ENCODE measurements around the gene TSPAN18. TPM values are rescaled to one million over a fixed set of nuclear protein-coding genes. Genes with fewer than 3 reads are reported as not detected.

The TSPAN18 gene
- total RNA-seq, 4 donors from 2014 or later, result 0.95 to 4.5 (median 2.3) TPM

DNA sequence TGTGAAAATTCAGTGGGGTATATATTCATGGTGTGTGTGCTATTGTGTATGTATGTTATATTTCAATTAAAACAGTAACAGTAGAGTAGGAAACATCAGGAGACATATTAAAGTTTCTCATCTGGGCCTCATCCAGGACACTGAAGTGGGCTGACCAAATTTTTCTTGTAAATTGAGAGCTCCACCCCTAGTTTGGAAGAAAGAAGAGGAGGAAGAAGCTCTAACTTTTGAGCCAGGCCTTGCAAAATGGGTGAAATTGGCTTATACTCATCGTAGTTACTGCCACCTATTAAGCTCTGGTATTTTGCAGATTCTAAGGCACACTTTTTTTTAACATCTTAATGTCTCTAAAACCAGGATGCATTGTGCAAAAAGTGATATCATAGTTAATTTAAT is 33.7 kb downstream of the TSPAN18 start:
- H3K4me3 ChIP-seq (ENCODE audit: low read depth, poor library complexity, severe bottlenecking), result no peak overlapping the region
- TF ChIP-seq, protein P1, sequence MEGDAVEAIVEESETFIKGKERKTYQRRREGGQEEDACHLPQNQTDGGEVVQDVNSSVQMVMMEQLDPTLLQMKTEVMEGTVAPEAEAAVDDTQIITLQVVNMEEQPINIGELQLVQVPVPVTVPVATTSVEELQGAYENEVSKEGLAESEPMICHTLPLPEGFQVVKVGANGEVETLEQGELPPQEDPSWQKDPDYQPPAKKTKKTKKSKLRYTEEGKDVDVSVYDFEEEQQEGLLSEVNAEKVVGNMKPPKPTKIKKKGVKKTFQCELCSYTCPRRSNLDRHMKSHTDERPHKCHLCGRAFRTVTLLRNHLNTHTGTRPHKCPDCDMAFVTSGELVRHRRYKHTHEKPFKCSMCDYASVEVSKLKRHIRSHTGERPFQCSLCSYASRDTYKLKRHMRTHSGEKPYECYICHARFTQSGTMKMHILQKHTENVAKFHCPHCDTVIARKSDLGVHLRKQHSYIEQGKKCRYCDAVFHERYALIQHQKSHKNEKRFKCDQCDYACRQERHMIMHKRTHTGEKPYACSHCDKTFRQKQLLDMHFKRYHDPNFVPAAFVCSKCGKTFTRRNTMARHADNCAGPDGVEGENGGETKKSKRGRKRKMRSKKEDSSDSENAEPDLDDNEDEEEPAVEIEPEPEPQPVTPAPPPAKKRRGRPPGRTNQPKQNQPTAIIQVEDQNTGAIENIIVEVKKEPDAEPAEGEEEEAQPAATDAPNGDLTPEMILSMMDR (IDR thresholded peaks at IDR 0.05), result no peak
- no peak for TF ChIP-seq POLR2A (IDR thresholded peaks at IDR 0.05)
- intact Hi-C loops (cut with DNase I; ENCODE audit: low total_unique reads), result no loop called here
- DNase-seq (ENCODE audit: low spot score in 2 of 2), result peak in 1 of 2 donors; percentile 23
- 40 to 49% methylated on average over 1 of the region's 1 CpG for WGBS, 2 donors

DNA sequence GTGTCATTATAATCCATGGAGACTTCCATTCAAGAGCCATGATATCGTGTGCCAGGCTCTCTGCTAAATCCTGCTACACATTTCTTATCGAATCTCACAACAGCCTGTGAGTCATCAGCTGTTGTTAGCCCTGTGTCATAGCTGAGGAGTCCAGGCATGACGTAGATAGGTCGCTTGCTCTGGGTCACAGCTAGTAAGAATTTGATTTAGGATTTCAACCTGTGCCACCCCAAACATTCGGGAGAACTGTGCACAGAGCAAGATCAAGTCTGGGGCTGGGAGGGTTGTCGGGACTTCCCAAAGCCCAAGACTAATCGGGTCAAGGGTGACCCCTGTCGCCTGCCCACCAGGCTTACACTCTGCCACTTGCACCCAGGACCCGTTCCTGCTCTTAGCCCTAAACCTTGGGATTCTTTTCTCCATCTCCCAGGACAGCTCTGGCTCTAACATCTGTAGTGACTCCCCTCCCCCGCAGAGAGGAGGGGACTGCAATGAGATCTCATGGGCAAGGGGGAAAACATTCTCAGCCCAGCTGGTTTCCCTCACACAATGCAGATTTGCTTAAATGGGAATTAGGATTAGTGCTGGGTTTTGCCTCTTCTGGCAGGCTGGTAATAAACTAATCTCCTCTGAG is 34.3 kb downstream of the TSPAN18 start:
- TF ChIP-seq, protein P1 (IDR thresholded peaks at IDR 0.05), result no peak
- TF ChIP-seq POLR2A (IDR thresholded peaks at IDR 0.05), result no peak
- intact Hi-C loops (cut with DNase I; ENCODE audit: low total_unique reads), result no loop called here
- H3K4me3 ChIP-seq (ENCODE audit: low read depth, poor library complexity, severe bottlenecking), result no peak overlapping the region
- DNase-seq (ENCODE audit: low spot score in 2 of 2), result peak in 1 of 2 donors; percentile 84
- 37 to 38% methylated on average over 10 of the region's 10 CpGs for WGBS, 2 donors

DNA sequence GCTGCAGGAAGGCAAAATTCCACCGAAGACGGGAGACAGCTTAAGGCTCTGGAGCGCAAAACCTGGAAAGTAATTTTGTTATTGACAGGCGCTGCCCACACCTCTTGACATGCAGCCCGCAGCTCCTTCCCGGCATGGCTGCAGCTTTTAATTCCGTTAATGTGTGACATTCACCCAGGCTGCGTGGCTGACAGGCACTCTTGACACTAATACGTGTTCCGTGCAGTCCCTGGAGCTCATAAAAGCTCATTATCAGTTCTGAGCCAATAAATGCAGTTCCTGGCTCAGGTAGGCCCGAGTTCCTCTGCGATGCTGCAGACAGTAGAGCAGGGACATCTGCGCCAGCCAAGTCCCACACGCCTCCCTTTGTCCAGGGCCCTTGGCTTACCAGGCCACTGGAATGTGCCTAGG is 34.8 kb downstream of the TSPAN18 start:
- WGBS, 2 donors, result 52 to 69% methylated on average over 14 of the region's 14 CpGs
- intact Hi-C loops (cut with DNase I; ENCODE audit: low total_unique reads), result no loop called here
- TF ChIP-seq, protein P1 (IDR thresholded peaks at IDR 0.05), result no peak
- TF ChIP-seq POLR2A (IDR thresholded peaks at IDR 0.05), result no peak
- peak in 1 of 2 donors; percentile 63 for DNase-seq (ENCODE audit: low spot score in 2 of 2)
- no peak overlapping the region for H3K4me3 ChIP-seq (ENCODE audit: low read depth, poor library complexity, severe bottlenecking)

DNA sequence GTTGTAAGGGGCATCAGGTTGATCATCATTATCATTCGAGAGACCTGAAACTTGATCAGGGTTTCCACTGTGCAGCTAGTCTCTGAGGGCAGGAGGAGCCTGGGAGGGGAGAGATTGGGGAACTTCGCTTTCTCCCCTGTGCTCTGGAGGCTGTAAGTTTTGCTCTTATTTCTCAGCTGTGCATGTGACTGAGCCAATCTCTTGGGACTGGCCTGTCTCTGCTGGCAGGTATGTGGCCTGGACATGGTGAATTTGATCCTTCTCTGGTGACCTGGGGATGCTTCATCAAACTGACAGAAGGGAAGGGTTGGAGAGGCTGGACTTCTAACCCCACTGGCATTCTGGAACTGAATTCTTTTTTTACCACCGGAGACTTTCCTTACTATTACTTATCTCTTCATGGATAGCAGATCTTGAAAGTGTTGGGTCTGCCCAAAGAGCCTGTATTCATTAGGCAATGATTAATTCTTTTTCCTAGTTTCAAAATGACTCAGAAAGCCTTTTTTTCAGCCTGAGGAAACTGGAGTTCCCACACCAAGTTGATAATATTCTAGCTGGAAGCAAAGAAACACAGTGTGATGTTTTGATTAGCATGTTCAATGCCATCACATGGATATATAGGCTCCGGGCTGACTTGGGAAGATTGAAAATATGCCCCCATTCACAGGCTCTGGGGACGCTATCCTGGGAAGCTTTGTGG is 36.5 kb downstream of the TSPAN18 start:
- no peak overlapping the region for H3K4me3 ChIP-seq (ENCODE audit: low read depth, poor library complexity, severe bottlenecking)
- intact Hi-C loops (cut with DNase I; ENCODE audit: low total_unique reads), result no loop called here
- DNase-seq (ENCODE audit: low spot score in 2 of 2), result peak in 1 of 2 donors; percentile 60
- WGBS, 2 donors, result 65 to 74% methylated on average over 5 of the region's 5 CpGs
- TF ChIP-seq POLR2A (IDR thresholded peaks at IDR 0.05), result no peak
- TF ChIP-seq, protein P1 (IDR thresholded peaks at IDR 0.05), result no peak

DNA sequence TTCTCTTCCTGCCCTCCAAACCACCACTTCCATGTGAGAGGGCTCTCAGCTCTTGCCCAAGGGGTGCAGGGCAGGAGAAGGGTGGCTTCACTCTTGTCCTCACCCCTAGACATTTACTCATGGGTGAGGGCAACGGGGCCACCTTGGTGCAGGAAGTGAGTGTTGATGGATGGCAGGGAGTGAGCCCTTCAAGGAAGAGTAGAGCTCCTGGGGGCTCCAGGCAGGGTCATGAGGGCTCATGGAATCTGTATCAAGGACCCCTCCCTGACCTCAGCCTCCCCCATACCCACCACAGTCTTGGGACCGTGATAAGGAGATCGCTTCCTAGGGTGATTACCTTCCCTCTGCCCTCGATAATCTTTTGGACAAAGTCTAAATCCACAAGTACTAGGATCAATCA is 37.8 kb downstream of the TSPAN18 start:
- H3K4me3 ChIP-seq (ENCODE audit: low read depth, poor library complexity, severe bottlenecking), result no peak overlapping the region
- WGBS, 2 donors, result 90 to 100% methylated on average over 4 of the region's 4 CpGs
- peak in 1 of 2 donors; percentile 71 for DNase-seq (ENCODE audit: low spot score in 2 of 2)
- TF ChIP-seq, protein P1 (IDR thresholded peaks at IDR 0.05), result no peak
- no peak for TF ChIP-seq POLR2A (IDR thresholded peaks at IDR 0.05)
- intact Hi-C loops (cut with DNase I; ENCODE audit: low total_unique reads), result no loop called here
